ENCODE measurements around the gene NRIP3.

Gene NRIP3

GRCh38 chr11:8967184-8967583 lies 36.6 kb downstream of the NRIP3 start:
- no peaks in the 10 kb centered on the region for H3K9me3 Mint-ChIP-seq (ENCODE audit: low read depth)
- no peak overlapping the region for H3K4me3 Mint-ChIP-seq
- H3K36me3 Mint-ChIP-seq, result peaks cover 3% of the 10 kb centered on the region
- no peak overlapping the region for H3K27ac Mint-ChIP-seq
- peaks cover 21% of the 10 kb centered on the region for H3K4me1 Mint-ChIP-seq (ENCODE audit: low read depth)
- H3K27me3 Mint-ChIP-seq, result no peaks in the 10 kb centered on the region

- peaks cover 32% of the 10 kb centered on the region for H3K4me1 Mint-ChIP-seq (ENCODE audit: low read depth)
- peaks cover 3% of the 10 kb centered on the region for H3K36me3 Mint-ChIP-seq
- H3K9me3 Mint-ChIP-seq (ENCODE audit: low read depth), result no peaks in the 10 kb centered on the region
- peak within 1 kb of the TSS; percentile 99 for H3K4me3 Mint-ChIP-seq
- H3K27me3 Mint-ChIP-seq, result no peaks in the 10 kb centered on the region
- H3K27ac Mint-ChIP-seq, result peak within 1 kb of the TSS; percentile 93
Observed at GRCh38 chr11:8964324-8965320, 39.2 kb downstream of the NRIP3 start, which contains the start of gene TMEM9B. TSS of gene TMEM9B (minus strand) at chr11:8964442. CDS start at chr11:8964313, 129 bp downstream.

- Mint-ChIP-seq H3K36me3 (peaks cover 3% of the 10 kb centered on the region), H3K4me1 (ENCODE audit: low read depth) (peaks cover 36% of the 10 kb centered on the region), H3K27ac (peak overlapping the region; percentile 93), H3K4me3 (peak overlapping the region; percentile 99), H3K27me3 (no peaks in the 10 kb centered on the region), H3K9me3 (ENCODE audit: low read depth) (no peaks in the 10 kb centered on the region)
Observed at GRCh38 chr11:8963569-8964323, 40.1 kb downstream of the NRIP3 start.

GRCh38 chr11:8962841-8963240 lies 41.0 kb downstream of the NRIP3 start:
- H3K27ac Mint-ChIP-seq, result peak overlapping the region; percentile 78
- peaks cover 3% of the 10 kb centered on the region for H3K36me3 Mint-ChIP-seq
- peaks cover 36% of the 10 kb centered on the region for H3K4me1 Mint-ChIP-seq (ENCODE audit: low read depth)
- no peaks in the 10 kb centered on the region for H3K9me3 Mint-ChIP-seq (ENCODE audit: low read depth)
- H3K4me3 Mint-ChIP-seq, result peak overlapping the region; percentile 99
- H3K27me3 Mint-ChIP-seq, result no peaks in the 10 kb centered on the region

- Mint-ChIP-seq H3K27ac (no peak overlapping the region), H3K4me1 (ENCODE audit: low read depth) (peaks cover 44% of the 10 kb centered on the region), H3K4me3 (no peak overlapping the region), H3K36me3 (no peaks in the 10 kb centered on the region), H3K27me3 (no peaks in the 10 kb centered on the region), H3K9me3 (ENCODE audit: low read depth) (no peaks in the 10 kb centered on the region)
Observed at GRCh38 chr11:8961401-8961800, 42.4 kb downstream of the NRIP3 start.

GRCh38 chr11:8959546-8960166 lies 44.1 kb downstream of the NRIP3 start:
- no peak overlapping the region for H3K27ac Mint-ChIP-seq
- no peaks in the 10 kb centered on the region for H3K9me3 Mint-ChIP-seq (ENCODE audit: low read depth)
- peaks cover 2% of the 10 kb centered on the region for H3K36me3 Mint-ChIP-seq
- no peaks in the 10 kb centered on the region for H3K27me3 Mint-ChIP-seq
- H3K4me3 Mint-ChIP-seq, result peak overlapping the region; percentile 6
- H3K4me1 Mint-ChIP-seq (ENCODE audit: low read depth), result peaks cover 38% of the 10 kb centered on the region

GRCh38 chr11:8956860-8957259 lies 46.9 kb downstream of the NRIP3 start:
- peaks cover 6% of the 10 kb centered on the region for H3K36me3 Mint-ChIP-seq
- no peak overlapping the region for H3K4me3 Mint-ChIP-seq
- peaks cover 23% of the 10 kb centered on the region for H3K4me1 Mint-ChIP-seq (ENCODE audit: low read depth)
- H3K27ac Mint-ChIP-seq, result no peak overlapping the region
- no peaks in the 10 kb centered on the region for H3K9me3 Mint-ChIP-seq (ENCODE audit: low read depth)
- no peaks in the 10 kb centered on the region for H3K27me3 Mint-ChIP-seq

GRCh38 chr11:8948886-8949285 lies 54.9 kb downstream of the NRIP3 start:
- Mint-ChIP-seq H3K9me3 (ENCODE audit: low read depth) (no peaks in the 10 kb centered on the region), H3K36me3 (peaks cover 15% of the 10 kb centered on the region), H3K27me3 (no peaks in the 10 kb centered on the region), H3K4me3 (no peak overlapping the region), H3K27ac (no peak overlapping the region), H3K4me1 (ENCODE audit: low read depth) (no peaks in the 10 kb centered on the region)

- Mint-ChIP-seq H3K4me1 (ENCODE audit: low read depth) (no peaks in the 10 kb centered on the region), H3K4me3 (no peak overlapping the region), H3K27me3 (no peaks in the 10 kb centered on the region), H3K9me3 (ENCODE audit: low read depth) (no peaks in the 10 kb centered on the region), H3K36me3 (peaks cover 14% of the 10 kb centered on the region), H3K27ac (no peak overlapping the region)
Observed at GRCh38 chr11:8947230-8947943, 56.4 kb downstream of the NRIP3 start.

- no peaks in the 10 kb centered on the region for H3K9me3 Mint-ChIP-seq (ENCODE audit: low read depth)
- H3K27ac Mint-ChIP-seq, result no peak within 1 kb of the TSS
- H3K27me3 Mint-ChIP-seq, result peaks cover 2% of the 10 kb centered on the region
- no peak within 1 kb of the TSS for H3K4me3 Mint-ChIP-seq
- no peaks in the 10 kb centered on the region for H3K4me1 Mint-ChIP-seq (ENCODE audit: low read depth)
- H3K36me3 Mint-ChIP-seq, result peaks cover 4% of the 10 kb centered on the region
Observed at GRCh38 chr11:8942518-8943066, 61.2 kb downstream of the NRIP3 start, which contains the start of gene ASCL3. TSS of gene ASCL3 (minus strand) at chr11:8943016. CDS start at chr11:8938161, 4,855 bp downstream.

GRCh38 chr11:8941341-8942103 lies 62.3 kb downstream of the NRIP3 start:
- Mint-ChIP-seq H3K9me3 (ENCODE audit: low read depth) (no peaks in the 10 kb centered on the region), H3K36me3 (no peaks in the 10 kb centered on the region), H3K4me1 (ENCODE audit: low read depth) (no peaks in the 10 kb centered on the region), H3K27me3 (peaks cover 2% of the 10 kb centered on the region), H3K4me3 (no peak overlapping the region), H3K27ac (no peak overlapping the region)

- H3K9me3 Mint-ChIP-seq (ENCODE audit: low read depth), result no peaks in the 10 kb centered on the region
- H3K4me1 Mint-ChIP-seq (ENCODE audit: low read depth), result no peaks in the 10 kb centered on the region
- H3K27me3 Mint-ChIP-seq, result peaks cover 2% of the 10 kb centered on the region
- no peaks in the 10 kb centered on the region for H3K36me3 Mint-ChIP-seq
- no peak overlapping the region for H3K27ac Mint-ChIP-seq
- no peak overlapping the region for H3K4me3 Mint-ChIP-seq
Observed at GRCh38 chr11:8937659-8938058, 66.1 kb downstream of the NRIP3 start.

- Mint-ChIP-seq H3K4me1 (ENCODE audit: low read depth) (no peaks in the 10 kb centered on the region), H3K9me3 (ENCODE audit: low read depth) (no peaks in the 10 kb centered on the region), H3K36me3 (no peaks in the 10 kb centered on the region), H3K27me3 (peaks cover 2% of the 10 kb centered on the region), H3K4me3 (no peak overlapping the region), H3K27ac (no peak overlapping the region)
Observed at GRCh38 chr11:8937159-8937558, 66.6 kb downstream of the NRIP3 start.

Measured in activated naive CD8-positive, alpha-beta T cell (primary cell).